Measurements from ENCODE around the gene CPNE9. TPM values are rescaled to one million over a fixed set of nuclear protein-coding genes. Genes with fewer than 3 reads are reported as not detected.

CPNE9 gene
- total and polyA plus RNA-seq, 2 of the 8 experiments (the other 6 are each of a cell fraction or from before 2014, with no cell fraction given): 4.8 to 6.0 TPM

GRCh38 chr3:9715136-9715535, 11.5 kb downstream of the CPNE9 start (continued):
- TF ChIP-seq CHD7 (IDR thresholded peaks at IDR 0.05; ENCODE audit: insufficient replicate concordance, low read length) (no peak), TAF7 (optimal IDR thresholded peaks at IDR 0.05; ENCODE audit: borderline replicate concordance, low read depth, low read length) (no peak)
